GM12801 (cell line): ENCODE results near the gene MAPK11.

Experiments
- TF ChIP-seq, protein P1 (sequence below): IDR thresholded peaks from one replicate; pipeline ENCODE4 v1.5.1; 2011; ENCODE audit warnings: control low read depth; ENCODE audit not compliant: insufficient read length; ENCODE audit errors: extremely low read depth

MAPK11 gene

DNA sequence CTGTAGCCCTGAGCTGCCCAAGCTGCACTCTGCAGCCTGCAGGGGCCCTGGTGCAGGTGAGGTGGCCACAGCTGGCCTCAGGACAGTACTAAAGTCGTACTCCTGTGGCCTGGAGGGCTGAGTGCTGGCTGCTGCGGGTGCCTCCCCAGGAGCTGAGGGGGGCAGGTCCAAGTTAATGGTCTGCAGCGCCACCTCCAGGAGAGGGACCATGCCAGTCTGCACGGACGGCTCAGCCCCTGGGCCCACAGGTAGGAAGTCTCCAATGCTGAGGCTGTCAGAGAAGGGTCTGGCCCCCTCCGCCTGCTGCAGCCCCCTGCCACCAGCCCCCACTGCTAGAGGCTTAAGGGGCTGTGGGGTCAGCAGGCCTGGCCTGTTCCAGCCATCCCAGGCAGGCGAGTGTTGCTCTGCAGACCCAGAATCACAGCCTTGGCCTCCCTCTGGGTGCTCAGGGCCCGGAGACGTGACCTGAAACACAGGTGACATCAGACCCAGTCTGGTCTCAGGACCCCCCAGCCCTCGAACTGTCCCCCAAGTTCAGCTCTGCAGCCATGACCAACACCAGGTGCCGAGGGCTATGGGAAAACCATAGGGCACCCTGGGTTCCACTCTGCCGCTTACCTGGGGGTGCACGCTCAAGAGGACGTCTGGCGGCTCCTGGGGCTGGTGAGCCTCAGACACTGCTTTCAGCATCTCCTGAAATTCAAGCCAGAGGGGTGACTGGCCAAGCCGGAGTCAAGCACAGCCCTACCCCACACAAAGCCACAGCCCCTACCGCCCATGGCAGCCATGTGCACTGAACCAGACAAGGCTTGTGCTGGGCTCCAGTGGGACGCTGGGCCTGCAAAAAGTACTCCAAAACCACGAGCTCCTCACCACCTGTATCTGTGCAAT lies 48.5 kb downstream of the MAPK11 start:
- TF ChIP-seq, protein P1, sequence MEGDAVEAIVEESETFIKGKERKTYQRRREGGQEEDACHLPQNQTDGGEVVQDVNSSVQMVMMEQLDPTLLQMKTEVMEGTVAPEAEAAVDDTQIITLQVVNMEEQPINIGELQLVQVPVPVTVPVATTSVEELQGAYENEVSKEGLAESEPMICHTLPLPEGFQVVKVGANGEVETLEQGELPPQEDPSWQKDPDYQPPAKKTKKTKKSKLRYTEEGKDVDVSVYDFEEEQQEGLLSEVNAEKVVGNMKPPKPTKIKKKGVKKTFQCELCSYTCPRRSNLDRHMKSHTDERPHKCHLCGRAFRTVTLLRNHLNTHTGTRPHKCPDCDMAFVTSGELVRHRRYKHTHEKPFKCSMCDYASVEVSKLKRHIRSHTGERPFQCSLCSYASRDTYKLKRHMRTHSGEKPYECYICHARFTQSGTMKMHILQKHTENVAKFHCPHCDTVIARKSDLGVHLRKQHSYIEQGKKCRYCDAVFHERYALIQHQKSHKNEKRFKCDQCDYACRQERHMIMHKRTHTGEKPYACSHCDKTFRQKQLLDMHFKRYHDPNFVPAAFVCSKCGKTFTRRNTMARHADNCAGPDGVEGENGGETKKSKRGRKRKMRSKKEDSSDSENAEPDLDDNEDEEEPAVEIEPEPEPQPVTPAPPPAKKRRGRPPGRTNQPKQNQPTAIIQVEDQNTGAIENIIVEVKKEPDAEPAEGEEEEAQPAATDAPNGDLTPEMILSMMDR = no peak

DNA sequence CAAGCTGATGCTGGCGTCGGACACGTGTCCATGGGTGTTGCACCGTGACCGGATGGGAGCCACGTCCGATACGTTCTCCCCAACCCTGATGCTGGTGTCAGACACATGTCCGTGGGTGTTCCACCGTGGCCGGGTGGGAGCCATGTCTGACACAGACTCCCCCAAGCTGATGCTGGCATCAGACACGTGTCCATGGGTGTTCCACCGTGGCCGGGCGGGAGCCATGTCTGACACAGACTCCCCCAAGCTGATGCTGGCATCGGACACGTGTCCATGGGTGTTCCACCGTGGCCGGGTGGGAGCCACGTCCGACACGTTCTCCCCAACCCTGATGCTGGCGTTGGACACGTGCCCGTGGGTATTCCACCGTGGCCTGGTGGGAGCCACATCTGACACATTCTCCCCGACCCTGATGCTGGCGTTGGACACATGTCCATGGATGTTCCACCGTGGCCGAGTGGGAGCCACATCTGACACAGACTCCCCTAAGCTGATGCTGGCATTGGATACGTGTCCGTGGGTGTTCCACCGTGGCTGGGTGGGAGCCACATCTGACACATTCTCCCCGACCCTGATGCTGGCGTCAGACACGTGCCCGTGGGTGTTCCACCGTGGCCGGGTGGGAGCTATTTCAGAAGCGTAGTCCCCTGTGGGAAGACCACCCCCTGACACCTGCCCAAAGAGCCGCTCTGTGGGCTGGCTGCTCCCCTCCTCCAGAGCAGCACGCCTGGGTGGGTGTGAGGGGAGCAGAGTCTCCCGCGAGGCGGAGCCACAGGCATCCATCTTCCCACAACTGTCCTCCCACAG lies 49.4 kb downstream of the MAPK11 start:
- TF ChIP-seq, protein P1 = no peak

DNA sequence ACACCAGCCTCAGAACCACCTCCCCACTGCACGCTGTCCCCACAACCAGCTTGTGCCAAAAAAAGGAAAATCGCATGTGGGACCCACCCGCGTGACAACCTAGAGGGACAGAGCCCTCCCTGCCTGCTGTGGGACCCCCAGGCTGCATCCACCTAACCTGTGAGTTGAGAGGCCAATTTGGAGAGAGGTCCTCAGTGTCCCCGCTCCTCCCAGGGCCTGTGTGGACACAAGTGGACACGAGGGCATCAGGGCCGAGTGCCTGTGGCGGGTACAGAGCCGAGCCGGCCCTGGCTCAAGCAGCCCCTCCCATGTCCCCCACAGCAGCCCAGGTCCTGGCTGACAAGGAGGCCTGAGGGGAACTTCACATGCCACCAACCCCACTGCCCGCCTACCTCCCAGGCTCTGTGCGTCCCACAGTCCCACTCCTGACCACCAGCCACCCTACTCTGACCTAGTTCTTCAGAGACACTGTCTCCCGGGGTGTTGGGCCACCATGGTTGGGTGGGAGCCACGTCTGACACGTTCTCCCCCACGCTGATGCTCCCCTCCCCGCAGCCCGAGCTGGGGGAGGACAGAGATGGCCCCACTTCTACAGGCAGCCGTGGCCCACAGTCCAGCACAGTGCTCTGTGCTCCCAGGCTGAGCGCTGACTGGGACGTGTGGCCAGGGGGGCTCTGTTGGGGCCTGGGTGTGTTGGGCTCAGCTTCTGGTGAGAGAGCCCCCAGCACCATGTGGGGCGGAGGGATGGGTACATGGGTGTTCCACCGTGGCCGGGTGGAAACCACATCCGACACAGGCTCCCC lies 50.2 kb downstream of the MAPK11 start:
- TF ChIP-seq, protein P1 = no peak

DNA sequence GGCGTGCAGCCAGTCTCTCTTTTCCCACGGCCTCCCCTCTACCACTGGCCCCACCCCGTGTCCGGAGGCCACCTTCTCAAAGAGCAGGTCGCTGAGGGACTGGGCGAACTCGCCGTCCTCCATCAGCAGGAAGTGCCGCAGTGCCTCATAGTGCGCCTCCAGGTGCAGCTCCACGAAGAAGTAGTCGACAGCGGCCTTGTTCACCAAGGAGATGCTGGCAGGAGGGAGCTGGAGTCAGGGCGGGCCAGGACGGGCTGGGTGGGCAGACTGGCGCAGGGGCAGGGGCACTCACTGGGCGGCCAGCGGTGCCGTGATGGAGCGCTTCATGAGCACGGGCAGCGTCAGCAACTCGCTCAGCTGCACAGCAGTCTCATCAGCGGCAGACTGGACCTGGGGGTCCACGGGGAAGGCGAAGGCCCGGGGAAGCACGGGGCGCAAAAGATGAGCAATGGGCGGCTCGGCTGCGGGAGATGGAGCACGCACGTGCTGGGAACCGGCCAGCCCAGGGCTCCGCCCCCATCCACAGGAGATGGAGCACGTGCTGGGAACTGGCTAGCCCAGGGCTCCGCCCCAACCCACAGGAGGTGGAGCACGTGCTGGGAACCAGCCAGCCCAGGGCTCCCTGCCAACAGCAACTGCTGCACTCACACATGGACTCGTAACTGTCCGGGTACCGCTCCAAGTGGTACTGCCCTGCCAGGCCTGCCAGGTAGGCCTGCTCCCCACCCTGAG lies 51.0 kb downstream of the MAPK11 start:
- TF ChIP-seq, protein P1 = no peak

DNA sequence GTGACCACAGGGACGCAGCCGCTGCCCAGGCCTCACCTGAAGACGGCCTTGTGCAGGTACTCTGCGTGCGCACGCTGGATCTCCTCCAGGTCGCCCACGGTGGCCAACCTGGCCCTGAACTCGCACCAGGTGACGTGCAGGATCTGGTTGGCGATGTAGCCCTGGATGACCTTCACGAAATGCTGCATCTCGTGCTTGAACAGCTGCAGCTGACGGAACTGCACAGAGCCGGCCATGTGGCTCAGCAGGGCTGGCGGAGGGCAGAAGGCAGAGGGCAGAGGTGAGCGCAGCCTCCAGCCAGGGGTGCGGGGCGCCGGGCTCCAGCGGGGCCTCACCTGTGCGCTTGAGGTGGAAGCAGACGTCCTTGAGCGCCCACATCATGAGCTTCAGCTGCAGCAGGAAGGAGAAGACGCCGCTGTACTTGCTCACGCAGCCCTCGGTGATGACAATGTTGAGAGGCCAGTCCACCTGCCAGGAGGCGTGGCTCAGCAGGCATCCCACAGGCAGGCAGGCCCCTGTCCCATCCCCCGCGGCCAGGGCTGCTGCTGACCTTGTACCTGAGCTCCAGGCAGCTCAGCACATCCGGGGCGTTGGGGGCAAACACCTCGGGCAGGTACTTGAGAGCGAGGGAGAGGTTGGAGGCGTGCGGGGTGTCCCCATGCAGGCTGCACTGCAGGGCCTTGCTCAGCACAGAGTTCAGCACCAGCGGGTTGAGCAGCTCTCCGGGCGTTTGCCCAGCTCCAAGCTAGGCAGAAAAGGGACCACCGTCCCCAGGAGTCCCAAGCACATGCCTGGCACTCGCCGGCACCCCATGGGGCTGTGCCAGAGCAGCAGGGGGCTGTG lies 51.8 kb downstream of the MAPK11 start:
- TF ChIP-seq, protein P1 = no peak

DNA sequence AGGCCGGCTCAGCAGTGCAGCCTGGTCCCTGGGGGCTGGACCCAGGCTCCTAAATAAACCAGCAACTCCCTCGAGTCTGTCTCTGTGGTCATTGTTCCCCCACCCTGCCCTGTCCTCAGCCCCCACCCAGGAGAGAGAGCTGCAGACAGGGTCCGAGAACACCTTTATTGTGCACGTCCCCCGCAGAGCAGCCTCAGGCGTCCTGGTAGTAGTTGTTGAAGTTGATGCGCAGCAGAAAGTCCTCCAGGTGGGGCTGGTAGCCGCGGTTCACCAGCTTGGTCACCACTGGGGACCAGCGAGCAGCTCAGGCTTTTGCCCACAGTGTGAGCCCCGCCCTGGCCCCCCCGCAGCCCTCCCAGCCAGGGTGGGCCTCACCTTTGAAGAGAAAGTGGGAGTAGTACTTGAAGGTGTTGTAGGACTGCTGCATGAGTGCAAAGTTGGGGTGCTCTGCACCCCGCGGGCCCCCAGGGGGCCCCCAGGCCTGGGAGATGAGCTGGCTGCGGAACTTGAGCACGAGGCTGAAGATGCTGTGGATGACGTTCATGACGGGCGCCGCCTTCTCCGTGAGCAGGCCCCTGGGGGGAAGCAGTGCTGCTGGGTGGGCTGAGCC lies 52.5 kb downstream of the MAPK11 start:
- TF ChIP-seq, protein P1 = no peak
